Epidermal melanocyte (primary cell): ENCODE results near the gene OR7C2.
"Not testable (repeated sequence)": the region's sequence is repeated elsewhere in the genome, so short reads cannot be mapped to it uniquely, and the experiment has no call there.

Experiments
- DNase-seq: peaks from one replicate; pipeline ENCODE4 v3.0.0; 2011; ENCODE audit warnings: low spot score; ENCODE audit not compliant: insufficient read length

OR7C2 gene

GRCh38 chr19:14941189-14941588, at the start of gene OR7C2:
TSS of gene OR7C2 (plus strand) at chr19:14941489. CDS start at chr19:14941489, 0 bp downstream.
- no peak for DNase-seq

- no peak for DNase-seq
Measured at GRCh38 chr19:14901675-14902260, 39.5 kb upstream of the OR7C2 start.

GRCh38 chr19:14906711-14907110, 34.6 kb upstream of the OR7C2 start:
- no peak for DNase-seq

- DNase-seq, result no peak
Measured at GRCh38 chr19:14915116-14915515, 26.2 kb upstream of the OR7C2 start.

- DNase-seq, result no peak
Measured at GRCh38 chr19:14916848-14917247, 24.4 kb upstream of the OR7C2 start.

GRCh38 chr19:14933506-14933905, 7.8 kb upstream of the OR7C2 start:
- no peak for DNase-seq

GRCh38 chr19:14940266-14940665, 1.0 kb upstream of the OR7C2 start:
- DNase-seq, result no peak

GRCh38 chr19:14943601-14944000, 2.3 kb downstream of the OR7C2 start:
- DNase-seq, result no peak

GRCh38 chr19:14944456-14944855, 3.2 kb downstream of the OR7C2 start:
- DNase-seq, result no peak

GRCh38 chr19:14949413-14949812, 8.1 kb downstream of the OR7C2 start:
- DNase-seq, result not testable (repeated sequence)

GRCh38 chr19:14949876-14950275, 8.6 kb downstream of the OR7C2 start:
- no peak for DNase-seq

- DNase-seq, result no peak
Measured at GRCh38 chr19:14950421-14950820, 9.1 kb downstream of the OR7C2 start.

- DNase-seq, result no peak
Measured at GRCh38 chr19:14952767-14953166, 11.5 kb downstream of the OR7C2 start.

- no peak for DNase-seq
Measured at GRCh38 chr19:14954071-14954655, 12.9 kb downstream of the OR7C2 start.

GRCh38 chr19:14957464-14957863, 16.2 kb downstream of the OR7C2 start:
- no peak for DNase-seq

- no peak for DNase-seq
Measured at GRCh38 chr19:14959263-14959662, 18.0 kb downstream of the OR7C2 start.

GRCh38 chr19:14961956-14962685, 20.8 kb downstream of the OR7C2 start:
- DNase-seq, result no peak

GRCh38 chr19:14968247-14968646, 27.0 kb downstream of the OR7C2 start:
- no peak for DNase-seq

GRCh38 chr19:14971474-14971873, 30.2 kb downstream of the OR7C2 start:
- no peak for DNase-seq

- DNase-seq, result no peak
Measured at GRCh38 chr19:14972676-14973075, 31.4 kb downstream of the OR7C2 start.

GRCh38 chr19:14974488-14974887, 33.2 kb downstream of the OR7C2 start:
- no peak for DNase-seq

GRCh38 chr19:14977128-14977527, 35.8 kb downstream of the OR7C2 start:
- no peak for DNase-seq
